Left cardiac atrium (tissue), 4 donors: ENCODE data around the gene CDC42BPG. TPM values are rescaled to one million over a fixed set of nuclear protein-coding genes. Genes with fewer than 3 reads are reported as not detected.
A peak's percentile ranks its signal among the peaks of the same experiment; 100 is the strongest.

ENCODE experiments used
- ATAC-seq, 2 donors: fragments of 200-7000 bp; cut with Tn5 transposase; one replicate each; pipeline ENCODE4 v1.9.1; 2020; ENCODE audit warnings: mild to moderate bottlenecking in 2 of 2, moderate library complexity in 2 of 2
- DNase-seq: peaks from one replicate; pipeline ENCODE4 v3.0.0-alpha.2; 2020
- intact Hi-C, 2 donors: fragments of 100-400 bp; cut with DNase I; formaldehyde crosslinking; loops; one replicate each; pipeline versions ENCODE4 v1.14.1 to v1.15.1; 2022 to 2023
- total RNA-seq, 2 donors: library from RNA; stranded (reverse); fragmentation: NEBNext Ultra II Directional; extraction: Animal tissue kit (Norgen Biotek cat#: 25700); gene quantifications; one replicate each; pipeline ENCODE4 v1.2.1, GENCODE V29; 2021
- donor health status: DM: no; HTN: yes; CAD: no.
- donor health status: DM: no; HTN: yes; CAD: no; lungs with severe emphysema.
- donor health status: DM: yes; HTN: yes; CAD: no.
- donor health status: Dilated cardiomyopathy.

Gene CDC42BPG
- total RNA-seq, 2 donors from 2014 or later = 0.55 to 0.65 TPM

- intact Hi-C loops = no loop called here
- DNase-seq = peak; percentile 81
Observed at GRCh38 chr11:64868904-64869570, 24.6 kb upstream of the CDC42BPG start.

GRCh38 chr11:64867748-64868462 lies 23.5 kb upstream of the CDC42BPG start:
- intact Hi-C loops = no loop called here
- DNase-seq (no peak), ATAC-seq (no peak)

More at GRCh38 chr11:64868904-64869570, 24.6 kb upstream of the CDC42BPG start:
- ATAC-seq = peak; percentile 4 to 64

DNA sequence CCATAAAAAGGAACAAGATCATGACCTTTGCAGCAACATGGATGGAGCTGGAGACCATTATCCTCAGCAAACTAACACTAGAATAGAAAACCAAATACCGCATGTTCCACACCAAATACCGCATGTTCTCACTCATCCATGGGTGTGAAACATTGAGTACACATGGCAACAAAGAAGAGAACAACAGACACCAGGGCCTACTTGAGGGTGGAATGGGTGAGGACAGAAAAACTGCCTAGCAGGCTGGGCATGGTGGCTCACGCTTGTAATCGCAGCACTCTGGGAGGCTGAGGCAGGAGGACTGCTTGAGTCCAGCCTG lies 21.7 kb upstream of the CDC42BPG start:
- DNase-seq (no peak), ATAC-seq (no peak)
- intact Hi-C loops = no loop called here

GRCh38 chr11:64865286-64866172 lies 21.1 kb upstream of the CDC42BPG start:
- DNase-seq (no peak), ATAC-seq (peak in 1 of 2 donors; percentile 3)
- intact Hi-C loops = no loop called here

GRCh38 chr11:64864473-64865285 lies 20.2 kb upstream of the CDC42BPG start:
- intact Hi-C loops = no loop called here
- DNase-seq = peak; percentile 80
- peak; percentile 73 to 80 for ATAC-seq

DNA sequence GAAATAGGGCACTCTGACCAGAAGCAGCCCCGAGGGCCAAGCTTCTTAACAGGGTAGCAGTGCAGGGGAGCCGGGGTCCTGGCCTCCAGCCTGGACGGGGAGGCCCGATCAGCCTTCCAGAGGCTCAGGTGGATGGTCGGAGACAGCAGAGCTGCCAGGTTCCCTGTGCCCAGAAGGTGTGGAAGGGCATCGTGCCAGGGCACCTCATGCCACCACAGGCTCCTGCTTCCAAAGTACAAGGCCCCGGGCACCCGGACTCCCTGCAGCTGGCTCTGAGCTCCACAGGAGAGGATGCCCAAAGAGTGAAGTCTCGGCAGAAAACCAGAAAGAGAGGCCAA lies 19.7 kb upstream of the CDC42BPG start:
- ATAC-seq = peak in 1 of 2 donors; percentile 1
- intact Hi-C loops = no loop called here
- DNase-seq = no peak

DNA sequence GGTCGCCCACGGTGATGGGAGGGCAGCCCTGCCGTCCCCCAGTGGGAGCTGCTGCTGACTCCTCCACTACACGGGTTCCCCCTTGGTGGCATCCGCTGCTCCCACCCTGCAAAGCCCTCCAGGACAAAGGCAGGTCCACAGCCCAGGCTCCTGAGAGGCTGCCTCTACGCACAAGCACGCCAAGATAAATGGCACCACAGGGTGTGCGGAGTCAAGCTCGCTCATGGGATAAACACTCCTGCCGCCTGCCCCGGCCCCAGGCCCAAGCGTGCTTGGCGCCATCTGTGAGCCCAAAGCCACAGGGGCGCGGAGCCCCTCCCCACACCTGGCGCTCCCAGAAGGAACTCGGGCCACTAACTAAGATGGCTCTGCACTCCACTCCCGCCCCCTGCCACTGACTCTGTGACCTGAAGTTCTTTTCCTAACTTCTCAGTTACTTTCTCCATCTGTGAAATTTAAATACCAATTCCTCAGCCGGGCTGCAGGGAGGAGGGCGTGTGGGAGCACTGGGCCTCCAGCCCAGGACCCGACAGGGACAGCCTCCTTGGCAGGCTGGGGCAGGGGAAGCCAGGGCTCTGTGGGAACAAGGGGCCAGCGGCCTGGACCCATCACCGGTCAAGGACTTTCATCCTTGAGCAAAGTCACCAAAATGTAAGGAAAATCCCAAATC lies 19.1 kb upstream of the CDC42BPG start:
- peak; percentile 48 to 61 for ATAC-seq
- intact Hi-C loops = no loop called here
- DNase-seq = peak; percentile 56

- intact Hi-C loops = no loop called here
- peak; percentile 3 to 10 for ATAC-seq
- DNase-seq = peak; percentile 65
Observed at GRCh38 chr11:64862987-64863390, 18.5 kb upstream of the CDC42BPG start.

DNA sequence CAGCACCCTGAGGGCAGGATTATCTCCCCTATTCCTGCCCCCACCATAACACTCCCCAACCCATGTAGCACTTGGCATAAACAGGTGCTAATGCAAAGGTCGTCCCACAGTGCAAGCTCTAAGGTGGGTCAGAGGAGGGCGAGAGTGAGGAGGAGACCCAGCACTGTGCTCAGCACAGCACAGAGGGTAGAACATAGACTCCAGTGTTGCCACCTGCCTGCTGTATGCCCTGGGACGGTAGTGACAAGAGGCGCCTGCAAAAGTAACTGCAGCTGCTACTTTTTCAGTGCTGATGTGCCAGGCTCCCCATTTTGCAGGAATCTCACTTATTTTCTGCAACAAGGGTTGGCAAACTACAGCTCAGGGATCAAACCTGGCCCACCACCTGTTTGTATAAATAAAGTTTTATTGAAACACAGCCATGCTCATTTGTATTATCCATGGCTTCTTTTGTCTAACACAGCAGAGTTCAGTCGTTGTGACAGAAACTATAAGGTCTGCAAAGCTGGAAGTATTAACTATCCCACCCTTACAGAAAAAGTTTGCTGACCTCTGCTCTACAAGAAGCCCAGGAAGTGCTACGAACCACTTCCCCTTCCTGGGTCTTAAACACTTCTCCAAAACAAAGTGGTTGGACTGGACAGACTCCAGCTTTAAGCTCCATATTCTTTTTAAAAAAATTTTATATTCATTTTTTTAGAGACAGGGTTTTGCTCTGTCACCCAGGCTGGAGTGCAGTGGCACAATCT lies 16.9 kb upstream of the CDC42BPG start:
- DNase-seq (no peak), ATAC-seq (no peak)
- intact Hi-C loops = no loop called here

DNA sequence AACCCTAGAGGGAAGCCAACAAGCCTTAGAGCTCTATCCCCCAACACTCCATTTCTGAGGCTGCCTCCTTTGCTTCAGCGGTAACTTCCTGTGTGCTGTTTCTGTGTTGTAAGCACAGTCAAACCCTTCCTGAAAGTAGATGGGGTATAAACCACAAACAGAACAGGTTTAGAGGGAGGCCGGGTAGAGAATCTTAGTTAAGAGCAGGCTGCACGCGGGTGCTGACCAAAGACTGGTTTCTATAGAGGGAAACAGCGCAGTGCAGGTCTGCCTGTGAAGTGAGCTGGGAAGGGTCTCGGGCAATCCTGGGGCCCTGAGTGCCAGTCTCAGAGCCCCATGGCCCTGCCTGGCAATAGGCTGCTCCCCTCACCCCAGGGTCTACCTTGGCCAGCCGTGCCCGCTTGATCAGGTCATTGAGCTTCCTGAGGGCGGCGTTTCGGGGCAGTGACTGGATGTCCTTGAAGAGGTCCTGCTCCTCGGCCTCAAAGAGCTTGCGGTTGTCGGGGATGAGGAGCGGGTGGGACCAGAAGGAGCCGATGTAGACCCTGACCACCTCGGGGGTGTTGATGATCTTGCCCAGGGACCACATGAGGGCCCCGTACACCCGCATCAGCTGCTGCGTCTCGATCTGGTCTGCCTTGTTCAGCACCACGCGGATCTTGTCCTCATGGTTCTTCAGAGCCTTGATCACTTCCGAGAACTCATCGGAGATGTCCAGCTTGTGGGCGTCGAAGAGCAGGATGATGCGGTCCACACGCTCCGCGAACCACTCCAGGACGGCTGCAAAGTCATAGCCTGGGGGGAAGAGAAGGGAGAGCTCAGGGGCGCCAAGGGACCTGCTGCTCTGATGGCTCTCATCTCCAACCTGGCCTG lies 15.3 kb upstream of the CDC42BPG start:
- DNase-seq (no peak), ATAC-seq (no peak)
- intact Hi-C loops = no loop called here

DNA sequence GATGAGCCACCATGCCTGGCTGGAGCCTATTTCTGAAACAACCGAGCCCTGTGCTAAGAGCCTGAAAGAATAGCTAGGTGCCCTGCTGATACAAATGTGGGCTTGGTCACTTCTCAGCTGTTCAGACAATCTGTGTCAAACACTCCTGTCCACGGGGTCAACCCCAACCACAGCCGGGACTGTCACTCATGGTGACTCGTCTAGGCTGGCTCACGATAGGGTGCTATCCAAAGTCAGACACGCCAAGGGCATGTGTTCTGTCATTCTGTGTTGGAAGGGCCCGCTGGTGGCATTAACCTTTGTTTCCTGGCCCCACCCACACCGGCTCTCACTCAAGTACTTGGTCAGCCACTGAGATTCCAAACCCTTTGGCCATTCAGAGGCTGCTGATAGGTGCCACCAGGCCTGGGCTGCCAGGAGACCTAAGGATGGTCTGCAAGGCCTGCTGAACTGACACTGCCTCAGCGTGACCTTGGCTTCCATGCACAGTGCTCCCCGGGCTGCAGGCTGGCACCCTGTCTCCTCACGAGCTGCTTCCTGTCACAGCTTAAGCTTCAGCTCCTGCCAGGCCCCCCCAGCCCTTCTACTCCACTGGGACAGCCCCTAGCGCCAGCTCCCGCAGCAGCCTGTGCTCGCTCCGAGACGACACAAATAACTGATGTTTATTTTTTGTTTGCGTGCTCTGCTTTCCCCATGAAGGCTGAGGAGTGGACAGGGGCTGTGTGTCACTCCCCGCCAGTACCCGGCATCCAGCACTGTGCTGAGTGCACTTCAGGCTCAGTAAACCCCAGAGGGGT lies 14.2 kb upstream of the CDC42BPG start:
- ATAC-seq (peak; percentile 5 to 55), DNase-seq (peak; percentile 56)
- intact Hi-C loops = no loop called here

DNA sequence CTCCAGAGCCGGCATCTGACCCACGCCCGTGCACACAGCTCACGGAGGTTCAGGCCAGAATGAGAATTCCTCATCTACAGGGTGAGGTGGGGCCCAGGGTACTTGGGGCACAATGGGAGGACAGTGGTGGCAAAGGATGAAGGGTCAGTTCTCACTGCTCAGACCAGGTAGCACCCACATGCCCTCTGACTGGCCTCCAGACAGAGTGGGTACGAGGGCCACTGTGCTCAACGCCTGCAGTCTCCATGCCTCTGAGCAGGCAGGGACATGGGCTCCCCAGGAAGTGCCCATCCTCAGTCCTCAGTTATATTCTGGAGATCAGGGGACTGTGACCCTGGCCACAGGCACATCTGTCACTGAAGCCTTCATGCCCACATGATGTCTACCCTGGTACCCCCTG lies 13.0 kb upstream of the CDC42BPG start:
- intact Hi-C loops = no loop called here
- ATAC-seq (no peak), DNase-seq (no peak)

DNA sequence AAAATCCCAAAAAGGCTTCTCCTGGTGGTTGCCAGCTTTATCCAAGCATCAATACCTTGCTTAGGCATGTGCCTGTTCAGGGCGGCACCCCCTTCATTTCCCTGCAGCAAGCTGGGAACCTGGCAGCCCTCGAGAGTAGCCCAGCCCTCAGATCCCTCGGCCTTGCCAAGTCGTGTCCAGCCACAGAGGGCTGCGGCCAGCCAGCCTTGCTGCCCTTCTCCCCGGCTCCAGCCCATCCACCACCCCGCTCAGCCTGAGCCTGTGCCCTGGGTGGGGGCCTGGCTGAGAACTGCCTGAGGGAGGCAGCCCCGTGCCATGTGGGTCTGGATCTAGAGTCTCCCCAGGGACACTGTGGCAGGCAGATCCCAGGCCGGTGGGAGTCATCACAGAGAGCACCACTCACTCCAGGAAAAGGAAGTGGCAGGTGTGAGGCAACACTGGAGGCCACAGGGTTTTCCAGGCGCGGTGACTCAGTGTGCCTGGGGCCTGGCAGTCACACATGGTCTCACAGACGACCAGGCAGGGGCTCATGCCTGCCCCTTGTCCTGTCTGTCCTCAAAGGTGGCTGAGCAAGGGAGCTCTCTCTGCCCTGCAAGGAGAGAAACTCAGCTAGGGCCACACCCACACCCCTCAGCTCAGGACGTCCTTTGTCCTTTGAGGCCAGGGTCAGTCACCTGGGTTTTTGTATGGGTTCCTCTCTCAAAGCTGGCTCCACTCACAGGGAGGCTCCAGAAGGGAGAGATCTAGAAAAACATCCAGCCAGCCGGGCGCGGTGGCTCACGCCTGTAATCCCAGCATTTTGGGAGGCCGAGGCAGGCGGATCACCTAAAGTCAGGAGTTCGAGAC lies 12.2 kb upstream of the CDC42BPG start:
- intact Hi-C loops = no loop called here
- peak; percentile 83 for DNase-seq

DNA sequence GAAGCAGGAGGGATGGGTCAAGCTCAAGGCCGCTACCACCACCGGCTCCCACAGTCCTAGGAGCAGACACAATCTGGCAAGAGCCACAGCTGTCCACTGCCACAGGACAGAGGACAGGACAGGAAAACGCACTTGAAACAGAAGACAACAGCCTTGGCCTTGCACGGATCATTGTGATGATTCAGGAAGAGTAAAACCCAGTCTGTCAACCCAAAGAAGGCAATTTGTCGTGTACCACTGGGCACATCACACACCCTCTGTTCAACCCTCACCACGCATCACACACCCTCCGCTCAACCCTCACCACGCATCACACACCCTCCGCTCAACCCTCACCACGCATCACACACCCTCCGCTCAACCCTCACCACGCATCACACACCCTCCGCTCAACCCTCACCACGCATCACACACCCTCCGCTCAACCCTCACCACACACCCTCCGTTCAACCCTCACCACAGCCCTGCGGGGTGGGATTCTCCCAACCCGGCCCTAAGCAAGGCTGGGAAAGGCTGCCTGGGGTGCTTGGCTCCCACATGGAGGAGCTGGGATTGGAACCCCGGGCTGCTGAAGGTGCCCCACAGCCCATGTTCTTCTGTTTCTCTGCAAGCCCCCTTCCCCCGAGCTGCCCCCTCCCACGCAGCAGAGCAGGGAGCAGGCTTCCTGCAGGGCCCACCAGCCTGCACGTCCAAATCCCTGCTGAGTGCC lies 11.3 kb upstream of the CDC42BPG start:
- ATAC-seq (no peak), DNase-seq (no peak)
- intact Hi-C loops = no loop called here

More for the DNA sequence above, 12.2 kb upstream of the CDC42BPG start:
- ATAC-seq = peak; percentile 35 to 46
